T follicular helper cell (primary cell): ENCODE measurements around the gene WNT9A.
"Not testable (repeated sequence)": the region's sequence is repeated elsewhere in the genome, so short reads cannot be mapped to it uniquely, and the experiment has no call there.

ENCODE experiments used
- DNase-seq: peaks from one replicate; pipeline ENCODE4 v3.0.0-alpha.2; 2020; ENCODE audit warnings: low read depth
- total RNA-seq, 2 experiments: gene quantifications; one replicate each; lab custom pipeline; 2026; lab: John Stamatoyannopoulos, UW

The WNT9A gene, protein sequence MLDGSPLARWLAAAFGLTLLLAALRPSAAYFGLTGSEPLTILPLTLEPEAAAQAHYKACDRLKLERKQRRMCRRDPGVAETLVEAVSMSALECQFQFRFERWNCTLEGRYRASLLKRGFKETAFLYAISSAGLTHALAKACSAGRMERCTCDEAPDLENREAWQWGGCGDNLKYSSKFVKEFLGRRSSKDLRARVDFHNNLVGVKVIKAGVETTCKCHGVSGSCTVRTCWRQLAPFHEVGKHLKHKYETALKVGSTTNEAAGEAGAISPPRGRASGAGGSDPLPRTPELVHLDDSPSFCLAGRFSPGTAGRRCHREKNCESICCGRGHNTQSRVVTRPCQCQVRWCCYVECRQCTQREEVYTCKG
- total RNA-seq = 0.54 to 0.87 reads per million in 2 experiments

- DNase-seq = no peak
These were observed at the start of gene WNT9A for GRCh38 chr1:227947676-227948492. Gene WNT9A (minus strand): TSS chr1:227947932. CDS start chr1:227947887, 45 bp downstream.

DNA sequence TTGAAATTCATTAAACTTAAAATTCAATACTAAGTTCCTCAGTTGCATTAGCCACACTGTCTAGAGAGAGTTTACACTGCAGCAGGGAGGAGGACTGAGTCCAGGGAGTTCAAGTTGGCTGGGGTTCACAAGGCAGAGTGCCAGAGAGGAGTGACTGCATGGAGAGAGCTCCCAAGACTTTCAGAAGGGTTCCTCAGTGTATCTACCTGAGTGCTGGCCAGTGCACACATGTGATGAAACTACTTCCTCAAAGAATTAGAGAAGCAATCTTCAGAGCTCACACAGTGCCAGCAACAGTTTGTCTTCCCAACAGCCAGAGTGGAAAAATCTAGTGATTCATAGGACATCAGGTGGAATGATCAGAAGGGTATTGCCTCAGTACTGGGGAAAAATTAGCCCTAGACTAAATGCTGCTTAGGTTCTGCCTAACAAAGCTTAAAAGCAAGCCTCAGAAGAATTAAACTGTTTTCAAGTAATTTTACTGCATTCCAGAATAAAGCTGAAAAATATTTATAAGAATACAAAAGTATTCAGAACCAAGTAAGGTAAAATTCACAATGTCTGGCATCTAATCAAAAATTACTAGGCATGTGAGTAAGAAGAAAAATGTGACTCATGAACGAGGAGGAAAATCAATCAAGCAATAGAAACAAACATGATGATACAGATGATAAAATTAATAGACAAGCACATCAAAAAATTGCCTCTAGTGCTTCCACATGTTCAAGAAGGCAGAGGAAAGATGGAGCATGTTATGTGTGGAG is 48.6 kb upstream of the WNT9A start:
- no peak for DNase-seq

- no peak for DNase-seq
These were observed 47.0 kb upstream of the WNT9A start for GRCh38 chr1:227994632-227995300.

GRCh38 chr1:227987181-227987580 is 39.4 kb upstream of the WNT9A start:
- no peak for DNase-seq

DNA sequence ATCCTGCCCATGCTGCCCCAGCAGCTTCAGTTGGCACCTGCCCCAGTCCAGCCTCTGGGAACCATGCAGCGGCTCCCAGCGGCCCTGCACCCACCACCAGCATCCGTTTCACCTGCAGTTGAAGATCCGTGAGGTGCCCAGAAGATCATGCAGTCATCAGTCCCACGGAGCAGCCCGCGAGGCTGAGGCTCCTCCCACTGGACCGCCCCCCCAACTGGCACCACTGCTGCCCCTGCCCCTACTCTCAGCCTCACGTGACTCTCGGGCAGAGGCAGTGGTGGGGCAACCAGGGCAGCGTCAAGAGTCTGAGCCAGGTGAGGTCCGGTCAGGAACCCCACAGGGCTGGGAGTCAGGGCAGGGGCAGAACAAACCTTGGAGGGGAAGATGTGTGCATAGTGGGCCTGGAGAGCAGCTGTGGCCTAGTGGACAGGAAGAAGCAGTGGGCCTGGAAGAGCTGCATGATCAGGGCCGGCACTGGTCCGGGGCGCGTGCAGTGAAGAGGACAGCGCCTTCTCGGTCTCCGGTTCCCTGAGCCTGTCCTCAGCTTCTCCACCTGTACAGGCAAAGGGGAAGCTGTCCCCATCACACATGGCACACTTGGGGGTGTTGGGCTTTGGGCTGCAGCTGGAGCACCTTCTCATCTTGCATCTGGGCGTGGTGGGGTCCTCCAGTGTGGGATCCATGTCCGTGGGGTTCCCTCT is 28.0 kb upstream of the WNT9A start:
- not testable (repeated sequence) for DNase-seq

DNA sequence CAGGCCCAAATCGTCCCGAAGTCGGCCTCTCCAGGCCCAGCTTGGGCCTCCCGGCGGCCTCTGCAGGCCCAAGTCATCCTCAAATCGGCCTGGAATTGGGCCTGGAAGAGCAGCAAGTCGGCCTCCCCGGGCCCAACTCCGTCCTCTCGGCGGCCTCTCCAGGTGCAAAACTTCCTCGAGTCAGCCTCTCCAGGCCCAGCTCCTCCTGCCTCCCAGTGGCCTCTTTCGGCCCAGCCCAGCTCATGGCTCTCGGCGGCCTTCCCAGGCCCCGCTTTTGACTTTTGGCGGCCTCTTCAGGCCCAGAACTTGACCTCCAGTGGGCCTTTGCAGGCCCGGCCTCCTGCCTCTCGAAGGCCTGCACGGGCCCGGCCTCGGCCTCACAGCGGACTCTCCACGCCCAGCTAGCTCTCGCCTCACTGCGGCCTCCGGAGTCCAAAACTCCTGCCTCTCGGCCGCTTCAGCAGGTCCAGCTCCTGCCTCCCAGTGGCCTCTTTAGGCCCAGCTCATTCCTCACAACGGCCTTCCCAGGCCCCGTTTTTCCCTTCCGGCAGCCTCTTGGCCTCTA is 26.1 kb upstream of the WNT9A start:
- DNase-seq = not testable (repeated sequence)

GRCh38 chr1:227972843-227973374 is 25.2 kb upstream of the WNT9A start:
- not testable (repeated sequence) for DNase-seq

GRCh38 chr1:227972283-227972679 is 24.5 kb upstream of the WNT9A start:
- DNase-seq = not testable (repeated sequence)

DNA sequence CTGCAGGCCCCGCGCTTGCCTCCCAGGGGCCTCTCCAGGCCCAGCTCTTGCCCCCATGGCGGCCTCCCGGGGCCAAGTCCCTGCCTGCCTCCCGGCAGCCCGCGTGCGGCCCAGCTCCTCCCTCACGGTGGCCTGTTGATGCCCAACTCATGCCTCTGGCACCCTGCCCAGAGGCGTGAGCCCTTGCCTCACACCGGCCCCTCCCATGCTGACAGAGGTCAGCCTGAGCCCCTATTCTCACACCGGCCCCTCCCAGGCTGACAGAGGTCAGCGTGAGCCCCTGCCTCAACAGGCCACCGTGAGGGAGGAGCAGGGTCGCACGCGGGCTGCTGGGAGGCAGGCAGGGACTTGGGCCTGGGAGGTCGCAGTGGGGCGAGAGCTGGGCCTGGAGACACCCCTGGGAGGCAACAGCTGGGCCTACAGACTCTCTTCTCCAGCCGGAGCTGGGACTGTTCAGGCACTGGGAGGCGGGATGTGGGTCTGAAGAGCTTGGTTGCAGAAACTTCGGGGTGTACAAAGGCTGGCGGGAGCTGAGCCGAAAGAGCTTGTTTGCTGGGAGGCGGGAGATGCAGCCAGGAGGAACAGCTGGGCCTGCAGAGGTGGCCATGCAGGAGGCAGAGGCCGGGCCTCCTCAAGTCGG is 24.0 kb upstream of the WNT9A start:
- DNase-seq = not testable (repeated sequence)

DNA sequence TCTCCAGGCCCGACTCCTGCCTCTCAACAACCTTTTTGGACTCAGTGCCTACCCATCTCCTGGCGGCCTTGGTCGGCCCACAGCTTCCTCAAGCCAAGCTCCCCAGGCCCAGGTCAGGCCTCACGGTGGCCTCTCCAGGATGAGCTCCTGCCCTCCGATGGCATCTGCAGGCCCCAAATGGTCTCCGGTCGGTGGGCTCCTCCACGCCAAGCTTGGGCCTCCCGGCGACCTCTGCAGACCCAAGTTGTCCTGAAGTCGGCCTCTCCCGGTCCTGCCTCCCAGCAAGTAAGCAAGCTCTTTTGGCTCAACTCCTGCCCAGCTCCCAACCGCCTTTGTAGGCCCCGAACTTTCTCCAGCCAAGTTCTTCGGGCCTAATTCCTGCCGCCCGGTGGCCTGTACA is 23.5 kb upstream of the WNT9A start:
- not testable (repeated sequence) for DNase-seq

GRCh38 chr1:227970076-227970995 is 22.6 kb upstream of the WNT9A start:
- not testable (repeated sequence) for DNase-seq

DNA sequence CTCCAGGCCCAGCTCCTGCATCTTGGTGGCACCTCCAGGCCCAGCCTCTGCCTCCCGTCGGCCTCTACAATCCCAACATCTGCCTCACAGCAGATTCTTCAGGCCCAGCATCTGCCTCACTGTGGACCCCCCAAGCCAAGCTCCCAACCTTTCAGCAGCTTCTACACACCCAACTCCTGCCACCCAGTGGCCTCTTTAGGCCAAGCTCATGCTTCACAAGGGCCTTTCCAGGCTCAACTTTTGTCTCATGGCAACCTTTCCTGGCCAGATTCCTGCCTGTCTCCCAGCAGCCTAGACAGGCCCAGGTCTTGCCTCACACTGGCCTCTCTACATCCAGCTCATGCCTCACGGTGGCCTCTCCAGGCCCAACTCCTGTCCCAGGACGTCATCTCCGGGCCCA is 20.1 kb upstream of the WNT9A start:
- not testable (repeated sequence) for DNase-seq

DNA sequence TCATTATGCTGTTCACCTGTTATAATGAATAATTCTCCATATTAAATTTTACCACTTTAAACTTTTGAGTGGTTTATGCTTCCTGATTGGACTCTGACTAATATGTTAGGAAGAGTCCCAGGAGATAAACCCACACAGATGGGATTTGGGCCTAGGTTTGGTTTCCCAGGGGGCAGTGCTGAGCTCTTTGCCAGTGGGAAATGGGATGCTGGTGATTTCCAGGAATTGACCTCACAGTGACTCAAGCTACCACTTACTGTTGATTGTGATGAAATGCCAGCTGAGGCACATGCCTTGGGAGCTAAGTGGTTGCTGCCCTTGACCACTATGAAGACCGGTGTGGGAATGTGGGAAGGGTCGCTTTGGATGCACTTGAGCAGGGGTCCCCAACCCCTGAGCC is 19.0 kb upstream of the WNT9A start:
- DNase-seq = not testable (repeated sequence)

DNA sequence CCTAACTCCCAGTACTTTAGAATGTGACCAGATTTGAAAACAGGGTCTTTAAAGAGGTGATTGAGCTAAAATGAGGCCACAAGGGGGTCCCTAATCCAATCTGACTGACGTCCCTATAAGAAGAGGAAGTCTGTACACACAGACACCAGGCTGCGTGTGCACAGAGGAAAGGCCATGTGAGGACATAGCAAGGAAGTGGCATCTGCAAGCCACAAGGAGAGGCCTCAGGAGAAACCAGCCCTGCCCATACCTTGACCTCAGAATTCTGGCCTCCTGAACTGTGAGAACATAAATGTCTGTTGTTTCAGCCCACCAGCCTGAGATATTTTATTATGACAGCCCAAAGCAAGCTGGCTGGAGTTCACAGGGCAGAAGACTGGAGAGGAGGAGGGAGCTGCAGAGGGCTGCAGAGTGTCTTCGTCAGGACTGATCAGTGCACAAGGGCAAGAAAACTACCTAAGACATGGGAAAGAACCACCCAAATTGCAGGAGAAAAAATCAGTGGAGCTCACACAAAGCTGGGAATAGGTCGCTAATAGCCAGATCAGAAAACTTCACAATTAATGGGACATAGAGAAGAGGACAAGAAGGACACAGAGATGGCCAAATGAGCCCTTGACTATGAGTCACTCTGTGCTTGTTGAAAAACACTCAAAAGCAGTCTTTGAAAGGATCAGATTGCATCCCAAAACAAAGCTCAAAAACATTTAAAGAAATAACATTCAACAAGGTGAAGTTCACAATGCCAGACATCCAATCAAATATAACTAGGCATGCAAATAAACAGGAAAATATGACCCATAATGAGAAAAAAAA is 14.1 kb upstream of the WNT9A start:
- DNase-seq = no peak

DNA sequence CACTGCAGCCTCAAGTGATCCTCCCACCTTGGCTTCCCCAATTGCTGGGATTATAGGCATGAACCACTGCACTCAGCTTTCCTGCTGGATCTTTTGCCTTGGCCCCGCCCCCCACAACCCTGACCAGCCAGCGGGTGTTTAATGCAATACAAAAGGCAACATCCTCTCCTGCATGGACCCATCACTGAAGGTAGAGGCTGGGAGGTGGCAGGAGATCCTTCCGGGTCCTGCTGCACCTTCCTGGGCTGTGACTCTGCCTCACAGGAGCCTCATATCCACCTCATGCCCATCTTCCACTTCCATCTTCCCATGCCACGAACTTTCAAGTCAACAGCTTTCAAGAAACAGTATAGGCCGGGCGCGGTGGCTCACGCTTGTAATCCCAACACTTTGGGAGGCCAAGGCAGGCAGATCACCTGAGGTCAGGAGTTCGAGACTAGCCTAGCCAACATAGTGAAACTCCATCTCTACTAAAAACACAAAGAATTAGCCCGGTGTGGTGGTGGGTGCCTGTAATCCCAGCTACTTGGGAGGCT is 11.7 kb upstream of the WNT9A start:
- no peak for DNase-seq

DNA sequence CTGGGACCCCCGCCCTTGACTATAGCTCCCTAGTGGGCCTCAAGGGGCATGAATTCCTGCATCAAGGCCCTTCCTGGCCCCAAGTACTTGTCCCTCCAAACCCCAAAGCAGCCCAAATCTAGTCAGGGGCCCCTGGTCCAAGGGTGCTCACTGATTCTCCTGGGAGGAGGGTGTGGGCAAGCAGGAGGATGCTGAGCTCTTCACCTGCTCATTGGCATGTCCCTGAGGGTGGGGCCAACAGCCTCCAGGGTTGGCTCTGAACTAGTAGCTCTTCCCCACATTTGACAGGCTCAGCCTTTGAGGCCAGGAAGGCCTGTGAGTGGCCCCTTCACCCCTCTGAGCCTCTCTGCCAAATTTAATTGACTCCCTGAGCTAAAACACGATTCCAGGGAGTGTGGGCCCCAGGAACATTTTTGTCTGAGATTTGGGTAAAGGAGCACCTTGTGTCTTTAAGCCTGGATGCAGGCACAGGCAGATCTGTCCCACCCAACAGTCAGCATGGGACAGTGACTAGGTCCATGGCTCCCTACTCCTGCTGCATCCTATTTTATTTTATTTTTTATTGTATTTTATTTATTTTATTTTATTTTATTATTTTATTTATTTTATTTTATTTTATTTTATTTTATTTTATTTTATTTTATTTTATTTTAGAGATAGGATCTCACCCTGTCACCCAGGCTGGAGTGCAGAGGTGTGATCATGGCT is 11.0 kb upstream of the WNT9A start:
- DNase-seq = no peak

GRCh38 chr1:227955808-227956207 is 8.1 kb upstream of the WNT9A start:
- no peak for DNase-seq
